ENCODE data around the gene GREM2.

GREM2 gene

DNA sequence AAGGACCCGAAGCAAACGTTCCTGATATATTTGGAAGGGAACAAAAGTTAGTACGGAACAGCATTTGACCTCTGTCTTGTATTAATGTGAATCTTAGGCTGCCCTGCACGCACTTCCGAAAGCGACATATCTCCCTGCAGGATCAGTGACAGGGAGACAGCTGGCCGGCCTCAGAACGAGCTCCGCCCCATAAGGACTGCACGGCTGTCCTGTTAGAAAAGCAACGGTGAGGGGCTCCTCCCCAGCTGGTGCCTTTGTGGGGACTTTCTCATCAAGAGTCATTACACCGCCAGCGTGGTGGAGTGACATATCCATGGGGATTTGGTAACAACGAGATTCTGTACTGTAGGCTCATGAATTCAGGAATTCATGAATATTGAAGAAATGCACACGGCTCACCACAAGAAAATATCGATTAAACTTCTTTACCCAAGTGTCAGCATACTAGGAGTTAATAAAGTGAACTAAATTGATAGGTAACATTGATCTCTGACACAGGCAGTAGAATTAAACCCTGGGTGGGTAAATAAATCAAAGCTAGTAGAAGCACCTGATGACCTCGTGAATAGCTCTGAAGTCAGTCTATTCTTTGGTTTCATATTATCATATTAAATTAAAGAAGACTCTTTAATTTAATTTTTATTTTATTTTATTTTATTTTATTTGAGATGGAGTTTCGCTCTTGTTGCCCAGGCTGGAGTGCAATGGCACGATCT is 8.1 kb upstream of the GREM2 start:
- TF ChIP-seq, protein P1, sequence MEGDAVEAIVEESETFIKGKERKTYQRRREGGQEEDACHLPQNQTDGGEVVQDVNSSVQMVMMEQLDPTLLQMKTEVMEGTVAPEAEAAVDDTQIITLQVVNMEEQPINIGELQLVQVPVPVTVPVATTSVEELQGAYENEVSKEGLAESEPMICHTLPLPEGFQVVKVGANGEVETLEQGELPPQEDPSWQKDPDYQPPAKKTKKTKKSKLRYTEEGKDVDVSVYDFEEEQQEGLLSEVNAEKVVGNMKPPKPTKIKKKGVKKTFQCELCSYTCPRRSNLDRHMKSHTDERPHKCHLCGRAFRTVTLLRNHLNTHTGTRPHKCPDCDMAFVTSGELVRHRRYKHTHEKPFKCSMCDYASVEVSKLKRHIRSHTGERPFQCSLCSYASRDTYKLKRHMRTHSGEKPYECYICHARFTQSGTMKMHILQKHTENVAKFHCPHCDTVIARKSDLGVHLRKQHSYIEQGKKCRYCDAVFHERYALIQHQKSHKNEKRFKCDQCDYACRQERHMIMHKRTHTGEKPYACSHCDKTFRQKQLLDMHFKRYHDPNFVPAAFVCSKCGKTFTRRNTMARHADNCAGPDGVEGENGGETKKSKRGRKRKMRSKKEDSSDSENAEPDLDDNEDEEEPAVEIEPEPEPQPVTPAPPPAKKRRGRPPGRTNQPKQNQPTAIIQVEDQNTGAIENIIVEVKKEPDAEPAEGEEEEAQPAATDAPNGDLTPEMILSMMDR (IDR thresholded peaks at IDR 0.05; ENCODE audit: low read depth, low read length), result no peak
- no peak for DNase-seq (ENCODE audit: low read depth in 2 of 2)
- no peak overlapping the region for H3K4me3 ChIP-seq (replicated peaks in 1 of 2; ENCODE audit: low read depth in 2 of 2, low read length in 2 of 2)

DNA sequence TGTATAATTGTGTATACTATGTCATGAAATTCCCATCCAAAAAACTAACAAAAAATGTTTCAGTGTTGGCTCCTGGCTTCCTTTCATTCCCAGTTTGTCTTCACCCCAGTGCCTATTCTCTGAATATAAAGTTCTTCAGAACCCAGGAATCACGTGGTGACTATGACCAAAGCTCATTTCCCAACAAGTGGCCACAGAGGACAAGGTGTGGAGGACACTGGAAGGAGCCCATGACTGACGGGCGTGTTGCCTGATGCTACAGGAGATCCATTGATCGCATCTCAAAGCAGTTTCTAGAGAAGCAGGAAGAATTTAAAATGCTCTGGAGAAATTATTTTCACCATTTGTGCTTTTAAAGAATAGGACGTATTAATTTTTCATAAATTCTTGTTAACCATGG is 7.4 kb upstream of the GREM2 start:
- no peak overlapping the region for H3K4me3 ChIP-seq (replicated peaks in 1 of 2; ENCODE audit: low read depth in 2 of 2, low read length in 2 of 2)
- TF ChIP-seq, protein P1 (IDR thresholded peaks at IDR 0.05; ENCODE audit: low read depth, low read length), result no peak
- no peak for DNase-seq (ENCODE audit: low read depth in 2 of 2)

DNA sequence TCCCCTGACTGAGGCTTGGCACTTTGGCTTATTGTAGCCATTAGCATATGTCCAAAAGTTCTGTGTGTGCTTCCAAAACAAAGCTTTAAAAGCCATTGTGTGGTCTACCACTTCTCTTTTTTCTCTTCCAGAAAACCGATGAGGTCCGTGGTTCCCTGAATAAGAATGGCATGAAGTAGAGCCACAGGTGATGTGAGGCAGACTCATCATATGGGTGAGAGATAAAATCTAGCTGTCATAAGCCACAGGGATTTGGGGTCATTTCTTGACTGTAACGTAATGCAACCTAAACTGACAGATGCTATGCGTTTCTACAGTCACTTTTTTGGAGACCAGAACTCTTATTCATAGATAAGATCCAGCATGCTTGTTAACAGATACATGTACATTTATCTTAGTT is 7.0 kb upstream of the GREM2 start:
- no peak overlapping the region for H3K4me3 ChIP-seq (replicated peaks in 1 of 2; ENCODE audit: low read depth in 2 of 2, low read length in 2 of 2)
- DNase-seq (ENCODE audit: low read depth in 2 of 2), result no peak
- TF ChIP-seq, protein P1 (IDR thresholded peaks at IDR 0.05; ENCODE audit: low read depth, low read length), result no peak

DNA sequence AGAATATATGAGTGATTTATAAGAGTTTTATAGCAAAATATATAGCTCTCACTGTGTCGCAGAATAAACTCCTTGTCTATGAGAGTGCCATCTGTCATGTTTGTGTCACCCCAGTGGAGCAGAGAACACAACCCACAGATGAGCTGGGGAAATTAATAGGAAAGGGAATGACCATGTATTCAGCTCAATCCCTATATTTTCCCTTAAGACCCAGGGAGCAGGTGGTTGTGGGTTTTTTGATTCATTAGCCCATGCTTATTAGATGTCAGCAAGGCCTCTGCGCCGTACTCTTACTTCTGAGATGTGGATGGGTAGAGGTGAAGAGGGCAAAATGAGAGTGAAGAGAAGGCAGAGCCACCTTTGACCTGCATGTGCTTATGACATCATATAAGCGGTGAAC is 4.1 kb upstream of the GREM2 start:
- H3K4me3 ChIP-seq (replicated peaks in 1 of 2; ENCODE audit: low read depth in 2 of 2, low read length in 2 of 2), result no peak overlapping the region
- TF ChIP-seq, protein P1 (IDR thresholded peaks at IDR 0.05; ENCODE audit: low read depth, low read length), result no peak
- no peak for DNase-seq (ENCODE audit: low read depth in 2 of 2)

DNA sequence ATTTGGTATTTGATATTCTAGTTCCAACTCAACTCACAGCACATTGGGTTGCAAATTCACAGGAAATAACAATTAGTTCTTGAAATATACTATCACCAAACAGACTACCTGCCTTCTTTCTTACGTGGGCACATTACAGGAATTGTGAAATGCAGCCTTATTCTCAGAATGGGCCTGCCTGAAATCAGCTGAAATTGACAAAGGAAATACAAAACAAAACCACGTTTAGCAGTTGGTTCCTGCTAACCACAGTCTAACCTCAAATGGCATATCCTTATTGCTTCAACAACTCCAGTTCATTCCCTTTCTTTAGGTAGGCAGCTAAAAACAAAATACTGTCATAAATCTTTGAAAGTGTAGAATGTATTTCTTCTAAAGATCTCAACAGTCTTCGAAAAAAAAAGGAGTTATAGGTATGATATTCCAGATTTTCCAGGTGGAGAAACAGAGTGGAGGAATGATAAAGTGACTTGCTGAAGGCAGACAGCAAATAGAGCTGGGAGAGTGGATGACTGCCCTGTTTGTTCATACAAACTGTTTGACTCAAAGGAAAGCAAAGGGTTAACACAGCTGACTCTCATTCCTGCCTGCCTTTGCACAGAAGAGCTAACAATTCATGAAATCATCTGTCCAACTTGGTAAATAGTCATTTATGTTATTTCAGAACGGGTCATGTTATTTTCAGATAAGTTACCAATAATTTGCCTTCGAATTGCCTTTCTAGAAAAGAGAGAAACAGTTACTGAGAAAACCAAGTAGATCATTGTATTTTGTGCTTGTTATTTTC is 1.6 kb upstream of the GREM2 start:
- no peak overlapping the region for H3K4me3 ChIP-seq (replicated peaks in 1 of 2; ENCODE audit: low read depth in 2 of 2, low read length in 2 of 2)
- DNase-seq (ENCODE audit: low read depth in 2 of 2), result no peak
- TF ChIP-seq, protein P1 (IDR thresholded peaks at IDR 0.05; ENCODE audit: low read depth, low read length), result no peak

DNA sequence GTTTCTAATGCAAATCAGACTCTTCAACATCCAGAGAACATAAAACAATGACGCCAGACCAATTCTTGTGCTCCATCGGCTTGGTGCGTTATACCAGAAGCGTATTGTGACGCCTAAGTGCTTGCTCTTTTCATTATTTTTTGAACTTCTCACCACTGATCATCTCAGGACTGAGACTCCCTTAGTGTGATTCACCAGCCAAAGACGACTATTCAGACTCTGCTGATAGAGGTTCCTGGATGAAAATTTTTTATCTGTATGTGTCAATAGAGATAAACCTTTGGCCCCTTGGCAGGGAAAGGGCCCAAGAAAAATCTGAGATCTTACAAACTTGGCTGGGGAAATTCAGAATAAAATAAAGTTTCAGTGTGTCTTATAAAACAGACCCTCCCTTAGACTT is 856 bp upstream of the GREM2 start:
- DNase-seq (ENCODE audit: low read depth in 2 of 2), result no peak
- no peak overlapping the region for H3K4me3 ChIP-seq (replicated peaks in 1 of 2; ENCODE audit: low read depth in 2 of 2, low read length in 2 of 2)

More for the DNA sequence above, 856 bp upstream of the GREM2 start:
- TF ChIP-seq, protein P1 (IDR thresholded peaks at IDR 0.05; ENCODE audit: low read depth, low read length), result no peak
